BLaER1 treated with 17β-estradiol and CSF1 and Interleukin-3, amounts not matched to agents 10 nM and 100 nM (cell line): ENCODE measurements around the gene MASP2.

ENCODE experiments used
- H3K27ac ChIP-seq, 11 experiments: shearing (Covaris generic); formaldehyde crosslinking; 2 replicates each; pipeline ENCODE4 v1.8.1; 2022
- H3K27me3 ChIP-seq, 11 experiments: shearing (Covaris generic); formaldehyde crosslinking; 2 replicates each; pipeline ENCODE4 v1.8.1; 2022
- H3K36me3 ChIP-seq, 11 experiments: shearing (Covaris generic); formaldehyde crosslinking; 2 replicates each; pipeline ENCODE4 v1.8.1; 2022
- H3K4me1 ChIP-seq, 10 experiments: shearing (Covaris generic); formaldehyde crosslinking; 2 replicates each; pipeline ENCODE4 v1.8.1; 2022
- H3K4me2 ChIP-seq, 11 experiments: shearing (Covaris generic); formaldehyde crosslinking; 2 replicates each; pipeline ENCODE4 v1.8.1; 2022
- H3K4me3 ChIP-seq, 10 experiments: shearing (Covaris generic); formaldehyde crosslinking; 2 replicates each; pipeline ENCODE4 v1.8.1; 2022
- H3K9ac ChIP-seq, 11 experiments: shearing (Covaris generic); formaldehyde crosslinking; 2 replicates each; pipeline ENCODE4 v1.8.1; 2022
- H3K9me3 ChIP-seq, 11 experiments: shearing (Covaris generic); formaldehyde crosslinking; replicated peaks in 1 of 11; 2 replicates each; pipeline ENCODE4 v1.8.1; 2022
- H4K20me1 ChIP-seq, 11 experiments: shearing (Covaris generic); formaldehyde crosslinking; 2 replicates each; pipeline ENCODE4 v1.8.1; 2022
- Cebpa-rat ChIP-seq, 11 experiments: shearing (Covaris generic); IDR thresholded peaks; 2 replicates each; pipeline ENCODE4 v1.8.1; 2022

Gene MASP2

DNA sequence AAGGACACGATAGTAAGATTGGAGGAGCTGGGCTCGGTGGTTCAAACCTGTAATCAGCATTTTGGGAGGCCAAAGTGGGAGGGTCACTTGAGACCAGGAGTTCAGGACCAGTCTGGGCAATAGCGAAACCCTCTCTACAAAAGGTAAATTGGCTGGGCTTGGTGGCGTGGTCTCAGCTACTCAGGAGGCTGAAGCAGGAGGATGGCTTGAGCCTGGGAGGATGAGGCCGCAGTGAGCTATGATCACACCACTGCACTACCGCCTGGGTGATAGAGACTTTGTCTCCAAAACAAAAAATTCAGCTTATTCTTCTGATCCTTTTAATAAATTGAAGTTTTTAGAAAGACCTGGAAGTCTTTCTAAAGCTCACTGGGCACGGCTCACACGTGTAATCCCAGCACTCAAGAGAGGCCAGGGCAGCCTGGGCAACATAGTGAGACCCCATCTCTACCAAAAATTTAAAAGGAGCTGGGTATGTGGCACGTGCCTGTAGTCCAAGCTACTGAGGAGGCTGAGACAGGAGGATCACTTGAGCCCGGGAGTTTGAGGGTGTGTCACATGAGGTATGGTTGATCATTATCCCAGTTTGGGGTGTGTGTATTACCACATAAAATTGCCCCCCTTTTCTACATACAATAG lies 15.3 kb downstream of the MASP2 start:
- Histone ChIP-seq H3K4me3 (no peak overlapping the region), H3K9me3 (no peaks in the 10 kb centered on the region), H3K36me3 (peaks cover 16 to 28% (median 22%) of the 10 kb centered on the region in 11 experiments; a peak in 21 of 22 replicates), H3K9ac (no peak overlapping the region), H3K27ac (no peak overlapping the region), H3K4me1 (no peaks in the 10 kb centered on the region), H3K27me3 (no peaks in the 10 kb centered on the region), H3K4me2 (no peak overlapping the region), H4K20me1 (peaks cover 3 to 28% (median 21%) of the 10 kb centered on the region in 11 experiments; a peak in 20 of 22 replicates)
- TF ChIP-seq Cebpa-rat (IDR thresholded peaks at IDR 0.05): no peak

- Histone ChIP-seq H3K4me3 (no peak overlapping the region), H3K4me1 (no peaks in the 10 kb centered on the region), H3K4me2 (no peak overlapping the region), H3K9ac (no peak overlapping the region), H3K36me3 (peaks cover 24 to 37% (median 31%) of the 10 kb centered on the region in 11 experiments; a peak in 21 of 22 replicates), H3K27ac (no peak overlapping the region), H3K27me3 (no peaks in the 10 kb centered on the region), H4K20me1 (peaks cover 11 to 37% (median 30%) of the 10 kb centered on the region in 11 experiments; a peak in 21 of 22 replicates), H3K9me3 (no peaks in the 10 kb centered on the region)
- no peak for TF ChIP-seq Cebpa-rat (IDR thresholded peaks at IDR 0.05)
Measured at GRCh38 chr1:11030865-11031264, 16.2 kb downstream of the MASP2 start.

DNA sequence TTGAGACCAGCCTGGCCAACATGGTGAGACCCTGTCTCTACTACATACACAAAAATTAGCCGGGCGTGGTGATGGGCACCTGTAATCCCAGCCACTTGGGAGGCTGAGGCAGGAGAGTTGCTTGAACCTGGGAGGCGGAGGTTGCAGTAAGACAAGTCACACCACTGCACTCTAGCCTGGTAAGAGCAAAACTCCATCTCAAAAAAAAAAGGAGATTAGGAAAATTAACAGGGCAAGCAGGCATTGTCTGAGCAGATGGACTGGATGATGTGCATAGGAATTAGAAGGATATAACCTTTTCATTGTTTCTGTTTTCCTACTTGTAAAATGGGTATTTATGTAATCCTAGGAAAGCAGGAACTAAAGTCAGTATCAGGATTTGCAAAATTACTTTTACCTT lies 19.0 kb downstream of the MASP2 start:
- no peak overlapping the region for H3K9ac ChIP-seq
- H3K27ac ChIP-seq: no peak overlapping the region
- H3K4me2 ChIP-seq: no peak overlapping the region
- no peaks in the 10 kb centered on the region for H3K9me3 ChIP-seq
- no peak for TF ChIP-seq Cebpa-rat (IDR thresholded peaks at IDR 0.05)
- H4K20me1 ChIP-seq: peaks cover 37 to 65% (median 57%) of the 10 kb centered on the region in 11 experiments
- H3K27me3 ChIP-seq: no peaks in the 10 kb centered on the region
- no peak overlapping the region for H3K4me3 ChIP-seq
- peaks cover 53 to 66% (median 59%) of the 10 kb centered on the region in 11 experiments for H3K36me3 ChIP-seq
- H3K4me1 ChIP-seq: no peaks in the 10 kb centered on the region

DNA sequence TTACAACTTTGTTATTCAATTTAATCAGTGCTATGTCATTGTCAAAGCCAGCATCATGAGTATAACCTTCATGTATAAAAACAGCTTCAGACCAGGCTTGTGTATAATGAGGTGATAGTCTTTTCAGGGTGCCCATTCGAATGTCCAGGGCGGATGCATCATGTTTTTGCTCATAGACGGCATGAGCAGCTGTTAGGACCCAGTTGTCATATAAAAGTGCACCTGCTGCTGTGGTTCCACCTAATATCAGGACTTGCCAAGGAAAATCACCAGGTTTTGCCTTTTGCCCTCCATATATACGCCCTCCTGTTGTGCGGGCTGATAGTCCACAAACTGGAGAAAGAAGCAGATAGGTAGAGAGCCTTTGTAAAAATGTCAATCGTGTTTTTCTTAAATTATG lies 19.7 kb downstream of the MASP2 start:
- no peak overlapping the region for H3K4me2 ChIP-seq
- H3K9me3 ChIP-seq: no peaks in the 10 kb centered on the region
- no peaks in the 10 kb centered on the region for H3K4me1 ChIP-seq
- H4K20me1 ChIP-seq: peaks cover 43 to 73% (median 64%) of the 10 kb centered on the region in 11 experiments
- H3K27me3 ChIP-seq: no peaks in the 10 kb centered on the region
- H3K36me3 ChIP-seq: peaks cover 60 to 73% (median 66%) of the 10 kb centered on the region in 11 experiments
- no peak overlapping the region for H3K27ac ChIP-seq
- H3K9ac ChIP-seq: no peak overlapping the region
- no peak overlapping the region for H3K4me3 ChIP-seq
- no peak for TF ChIP-seq Cebpa-rat (IDR thresholded peaks at IDR 0.05)

- peaks cover 64 to 77% (median 70%) of the 10 kb centered on the region in 11 experiments for H3K36me3 ChIP-seq
- TF ChIP-seq Cebpa-rat (IDR thresholded peaks at IDR 0.05): no peak
- no peaks in the 10 kb centered on the region for H3K27me3 ChIP-seq
- no peak overlapping the region for H3K4me2 ChIP-seq
- peaks cover 47 to 77% (median 68%) of the 10 kb centered on the region in 11 experiments for H4K20me1 ChIP-seq
- no peak overlapping the region for H3K4me3 ChIP-seq
- no peak overlapping the region for H3K27ac ChIP-seq
- H3K9ac ChIP-seq: no peak overlapping the region
- no peaks in the 10 kb centered on the region for H3K4me1 ChIP-seq
- H3K9me3 ChIP-seq: no peaks in the 10 kb centered on the region
Measured at GRCh38 chr1:11026903-11027302, 20.1 kb downstream of the MASP2 start.

GRCh38 chr1:11026052-11026451 lies 21.0 kb downstream of the MASP2 start:
- Histone ChIP-seq H3K4me1 (no peaks in the 10 kb centered on the region), H3K36me3 (peaks cover 73 to 85% (median 79%) of the 10 kb centered on the region in 11 experiments), H3K4me3 (no peak overlapping the region), H3K27me3 (no peaks in the 10 kb centered on the region), H3K9me3 (no peaks in the 10 kb centered on the region), H3K4me2 (no peak overlapping the region), H3K27ac (no peak overlapping the region), H4K20me1 (peaks cover 56 to 85% (median 76%) of the 10 kb centered on the region in 11 experiments), H3K9ac (no peak overlapping the region)
- TF ChIP-seq Cebpa-rat (IDR thresholded peaks at IDR 0.05): no peak

GRCh38 chr1:11025618-11026017 lies 21.4 kb downstream of the MASP2 start:
- no peak overlapping the region for H3K4me2 ChIP-seq

GRCh38 chr1:11024874-11025203 lies 22.2 kb downstream of the MASP2 start:
- TF ChIP-seq Cebpa-rat (IDR thresholded peaks at IDR 0.05): no peak
- H3K27ac ChIP-seq: no peak overlapping the region
- H4K20me1 ChIP-seq: peaks cover 68 to 93% (median 86%) of the 10 kb centered on the region in 11 experiments
- no peaks in the 10 kb centered on the region for H3K27me3 ChIP-seq
- no peak overlapping the region for H3K4me2 ChIP-seq
- H3K9ac ChIP-seq: no peak overlapping the region
- H3K9me3 ChIP-seq: no peaks in the 10 kb centered on the region
- H3K4me3 ChIP-seq: no peak overlapping the region
- H3K36me3 ChIP-seq: peaks cover 80 to 92% (median 83%) of the 10 kb centered on the region in 11 experiments
- no peaks in the 10 kb centered on the region for H3K4me1 ChIP-seq

More at GRCh38 chr1:11025618-11026017, 21.4 kb downstream of the MASP2 start:
- Histone ChIP-seq H3K9ac (no peak overlapping the region), H3K27ac (no peak overlapping the region), H3K9me3 (no peaks in the 10 kb centered on the region), H4K20me1 (peaks cover 60 to 89% (median 80%) of the 10 kb centered on the region in 11 experiments), H3K36me3 (peaks cover 77 to 88% (median 81%) of the 10 kb centered on the region in 11 experiments), H3K4me1 (no peaks in the 10 kb centered on the region), H3K4me3 (no peak overlapping the region), H3K27me3 (no peaks in the 10 kb centered on the region)
- TF ChIP-seq Cebpa-rat (IDR thresholded peaks at IDR 0.05): no peak

DNA sequence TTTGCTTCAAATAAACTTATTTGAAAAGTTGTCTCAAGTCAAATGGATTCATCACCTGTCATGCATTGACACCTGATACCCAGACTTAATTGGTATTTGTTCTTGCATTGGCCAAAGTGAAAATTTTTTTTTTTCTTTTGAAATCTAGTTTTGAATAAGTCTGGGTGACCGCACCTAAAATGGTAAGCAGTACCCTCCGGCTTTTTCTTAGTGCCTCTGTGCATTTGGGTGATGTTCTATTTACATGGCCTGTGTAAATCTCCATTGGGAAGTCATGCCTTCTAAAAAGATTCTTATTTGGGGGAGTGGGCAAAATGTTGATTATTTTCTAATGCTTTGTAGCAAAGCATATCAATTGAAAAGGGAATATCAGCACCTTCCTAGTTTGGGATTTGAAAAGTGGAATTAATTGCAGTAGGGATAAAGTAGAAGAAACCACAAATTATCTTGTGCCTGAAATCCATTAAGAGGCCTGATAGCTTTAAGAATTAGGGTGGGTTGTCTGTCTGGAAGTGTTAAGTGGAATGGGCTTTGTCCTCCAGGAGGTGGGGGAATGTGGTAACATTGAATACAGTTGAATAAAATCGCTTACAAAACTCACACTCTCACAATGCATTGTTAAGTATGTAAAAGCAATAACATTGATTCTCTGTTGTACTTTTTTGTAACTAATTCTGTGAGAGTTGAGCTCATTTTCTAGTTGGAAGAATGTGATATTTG lies 22.7 kb downstream of the MASP2 start:
- H3K4me1 ChIP-seq: no peaks in the 10 kb centered on the region
- TF ChIP-seq Cebpa-rat (IDR thresholded peaks at IDR 0.05): no peak
- H3K4me3 ChIP-seq: no peak overlapping the region
- no peaks in the 10 kb centered on the region for H3K9me3 ChIP-seq
- H4K20me1 ChIP-seq: peaks cover 73 to 93% (median 88%) of the 10 kb centered on the region in 11 experiments
- H3K4me2 ChIP-seq: no peak overlapping the region
- H3K36me3 ChIP-seq: peaks cover 81 to 92% (median 83%) of the 10 kb centered on the region in 11 experiments
- no peak overlapping the region for H3K27ac ChIP-seq
- no peaks in the 10 kb centered on the region for H3K27me3 ChIP-seq
- no peak overlapping the region for H3K9ac ChIP-seq
